H9 (cell line): ENCODE measurements around the gene OGFR. TPM values are rescaled to one million over a fixed set of nuclear protein-coding genes. Genes with fewer than 3 reads are reported as not detected.
A peak's percentile ranks its signal among the peaks of the same experiment; 100 is the strongest.

Experiments used
- DNase-seq: peaks from one replicate; pipeline ENCODE4 v3.0.0-alpha.2; 2017
- H2AFZ ChIP-seq: one replicate; pipeline ENCODE4 v1.6.1; 2013; ENCODE audit warnings: mild to moderate bottlenecking, low read length, control low read depth, moderate library complexity
- H2AK5ac ChIP-seq: 2 replicates; pipeline ENCODE4 v1.6.1; 2013; ENCODE audit warnings: low read length, control low read depth, mixed read lengths; ENCODE audit not compliant: insufficient read length
- H2BK120ac ChIP-seq: one replicate; pipeline ENCODE4 v1.6.1; 2013; ENCODE audit warnings: low read depth, mild to moderate bottlenecking, low read length, control low read depth, inconsistent platforms; ENCODE audit not compliant: poor library complexity, severe bottlenecking
- H2BK12ac ChIP-seq: 2 replicates; pipeline ENCODE4 v1.6.1; 2013; ENCODE audit warnings: low read length, control low read depth, mixed read lengths, low read depth; ENCODE audit not compliant: insufficient read length
- H2BK15ac ChIP-seq: 2 replicates; pipeline ENCODE4 v1.6.1; 2013; ENCODE audit warnings: low read depth, low read length, control low read depth
- H2BK20ac ChIP-seq: one replicate; pipeline ENCODE4 v1.6.1; 2013; ENCODE audit warnings: low read depth, mild to moderate bottlenecking, low read length, control low read depth, inconsistent platforms; ENCODE audit not compliant: poor library complexity, severe bottlenecking
- H2BK5ac ChIP-seq: 2 replicates; pipeline ENCODE4 v1.6.1; 2013; ENCODE audit warnings: low read length, control low read depth, mixed read lengths; ENCODE audit not compliant: insufficient read length
- H3K14ac ChIP-seq: 2 replicates; pipeline ENCODE4 v1.6.1; 2013; ENCODE audit warnings: low read length, control low read depth; ENCODE audit not compliant: insufficient read depth
- H3K18ac ChIP-seq: 2 replicates; pipeline ENCODE4 v1.6.1; 2013; ENCODE audit warnings: low read depth, mild to moderate bottlenecking, mixed read lengths, low read length, control low read depth; ENCODE audit not compliant: insufficient read length
- H3K23ac ChIP-seq: 2 replicates; pipeline ENCODE4 v1.6.1; 2013; ENCODE audit warnings: low read length, control low read depth, mixed read lengths, low read depth; ENCODE audit not compliant: insufficient read length
- H3K23me2 ChIP-seq: 2 replicates; pipeline ENCODE4 v1.6.1; 2013; ENCODE audit warnings: low read depth, mild to moderate bottlenecking, mixed read lengths, low read length, control low read depth; ENCODE audit not compliant: insufficient read length, poor library complexity, severe bottlenecking
- H3K27ac ChIP-seq: 2 replicates; pipeline ENCODE4 v1.5.1; 2013; ENCODE audit warnings: low read length, control low read depth, mixed read lengths, low read depth; ENCODE audit not compliant: insufficient read length
- H3K27me3 ChIP-seq: 2 replicates; pipeline ENCODE4 v1.6.1; 2013; ENCODE audit warnings: low read length, control low read depth, inconsistent platforms; ENCODE audit not compliant: insufficient read depth
- H3K4ac ChIP-seq: 2 replicates; pipeline ENCODE4 v1.6.1; 2013; ENCODE audit warnings: low read depth, mild to moderate bottlenecking, control low read depth, inconsistent platforms, low read length, moderate library complexity
- H3K4me1 ChIP-seq: 2 replicates; pipeline ENCODE4 v1.6.1; 2013; ENCODE audit warnings: low read length, control low read depth, inconsistent platforms; ENCODE audit not compliant: insufficient read depth
- H3K4me2 ChIP-seq: 2 replicates; pipeline ENCODE4 v1.6.1; 2013; ENCODE audit warnings: low read length, control low read depth, mixed read lengths; ENCODE audit not compliant: insufficient read length, insufficient read depth
- H3K56ac ChIP-seq: 2 replicates; pipeline ENCODE4 v1.6.1; 2013; ENCODE audit warnings: low read depth, mild to moderate bottlenecking, mixed read lengths, low read length, control low read depth; ENCODE audit not compliant: insufficient read length
- H3K79me1 ChIP-seq: 2 replicates; pipeline ENCODE4 v1.6.1; 2013; ENCODE audit warnings: low read depth, mild to moderate bottlenecking, moderate library complexity, low read length, control low read depth, inconsistent platforms; ENCODE audit not compliant: insufficient read depth, poor library complexity, severe bottlenecking
- H3K79me2 ChIP-seq: 2 replicates; pipeline ENCODE4 v1.6.1; 2013; ENCODE audit warnings: low read length, control low read depth, inconsistent platforms; ENCODE audit not compliant: insufficient read depth
- H3K9ac ChIP-seq: 2 replicates; pipeline ENCODE4 v1.6.1; 2013; ENCODE audit warnings: low read length, control low read depth, mixed read lengths; ENCODE audit not compliant: insufficient read length; ENCODE audit errors: extremely low read depth
- H3K9me3 ChIP-seq: one replicate; pipeline ENCODE4 v1.6.1; 2013; ENCODE audit warnings: low read depth, low read length, inconsistent platforms; ENCODE audit not compliant: control insufficient read depth
- H3T11ph ChIP-seq: one replicate; pipeline ENCODE4 v1.6.1; 2013; ENCODE audit warnings: mild to moderate bottlenecking, low read length, control low read depth, inconsistent platforms
- H4K20me1 ChIP-seq: one replicate; pipeline ENCODE4 v1.6.1; 2013; ENCODE audit not compliant: control insufficient read depth, insufficient read length, insufficient read depth
- H4K5ac ChIP-seq: 2 replicates; pipeline ENCODE4 v1.6.1; 2013; ENCODE audit warnings: low read depth, mild to moderate bottlenecking, mixed read lengths, low read length, control low read depth; ENCODE audit not compliant: insufficient read length
- H4K8ac ChIP-seq: replicated peaks from 2 replicates; pipeline ENCODE4 v1.6.1; 2013; ENCODE audit warnings: low read length, control low read depth, mixed read lengths, low read depth; ENCODE audit not compliant: insufficient read length
- H4K91ac ChIP-seq: 2 replicates; pipeline ENCODE4 v1.6.1; 2013; ENCODE audit warnings: low read depth, mild to moderate bottlenecking, moderate library complexity, mixed read lengths, low read length, control low read depth; ENCODE audit not compliant: insufficient read length
- H3K27ac Mint-ChIP-seq, 3 experiments: 2 replicates in 2 of 3; 3 replicates in 1 of 3; pipeline ENCODE4 v1.8.0; 2020 to 2021; ENCODE audit warnings: mixed read lengths in 3 of 3, mild to moderate bottlenecking in 1 of 3, moderate library complexity in 1 of 3
- H3K27me3 Mint-ChIP-seq: 2 replicates; pipeline ENCODE4 v1.8.0; 2021; ENCODE audit warnings: low read depth, mild to moderate bottlenecking, moderate library complexity, mixed read lengths
- H3K36me3 Mint-ChIP-seq, 3 experiments: 2 replicates in 2 of 3; 3 replicates in 1 of 3; pipeline ENCODE4 v1.8.0; 2020 to 2021; ENCODE audit warnings: low read depth in 3 of 3, mixed read lengths in 3 of 3; ENCODE audit not compliant: insufficient read depth in 1 of 3
- H3K4me1 Mint-ChIP-seq, 2 experiments: 2 replicates each; pipeline ENCODE4 v1.8.0; 2020; ENCODE audit warnings: mixed read lengths in 2 of 2
- H3K4me3 Mint-ChIP-seq, 2 experiments: 2 replicates in 1 of 2; 3 replicates in 1 of 2; pipeline ENCODE4 v1.8.0; 2020 to 2021; ENCODE audit warnings: mild to moderate bottlenecking in 2 of 2, mixed read lengths in 2 of 2, moderate library complexity in 1 of 2
- H3K9me3 Mint-ChIP-seq, 2 experiments: 2 replicates in 1 of 2; 3 replicates in 1 of 2; pipeline ENCODE4 v1.8.0; 2020; ENCODE audit warnings: mild to moderate bottlenecking in 2 of 2, mixed read lengths in 2 of 2, moderate library complexity in 1 of 2
- WGBS: extraction: QIAGEN DNeasy Blood & Tissue Kit; methylation state at CpG from one replicate; pipeline ENCODE4 v1.1.7; 2013; ENCODE audit warnings: missing lambda C conversion rate, low lambda C conversion rate, mixed read lengths; ENCODE audit not compliant: insufficient read length; ENCODE audit errors: extremely low coverage; 5-methylcytosine and 5-hydroxymethylcytosine counted together
- total RNA-seq: library from RNA; stranded (reverse); gene quantifications from 2 replicates; pipeline ENCODE4 v1.2.1, GENCODE V29; 2021
- TF ChIP-seq, protein P1 (sequence below): fragments of 200-600 bp; sonication (generic); conservative IDR thresholded peaks from 3 replicates; pipeline ENCODE4 v1.8.0; 2021; ENCODE audit warnings: antibody characterized with exemption, mild to moderate bottlenecking

Gene OGFR
- total RNA-seq, 1 experiment from 2014 or later, result 33.1 TPM

DNA sequence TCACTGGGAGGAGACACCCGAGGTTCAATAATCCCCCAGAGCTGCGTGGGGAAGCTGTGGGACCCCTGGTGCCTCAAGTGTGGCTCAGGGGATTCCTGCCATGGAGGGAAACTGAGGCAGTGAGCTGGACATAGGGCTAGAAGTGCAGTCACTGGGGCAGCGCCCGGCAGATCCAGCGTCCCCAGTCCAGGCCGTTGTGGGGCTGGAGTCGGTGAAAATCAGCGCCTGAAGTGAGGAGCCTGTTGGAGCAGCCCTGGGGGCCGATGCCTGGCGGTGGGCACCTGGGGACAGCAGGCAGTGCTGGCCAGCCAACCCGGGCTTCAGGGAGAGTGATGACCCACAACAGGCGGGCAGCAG is 10.1 kb downstream of the OGFR start:
- Histone ChIP-seq H4K8ac (no peak overlapping the region), H4K20me1 (no peaks in the 10 kb centered on the region), H3K4me2 (no peak overlapping the region), H3K9ac (no peak overlapping the region), H4K5ac (no peak overlapping the region), H3K14ac (no peak overlapping the region), H2BK120ac (no peak overlapping the region), H3K4me1 (no peaks in the 10 kb centered on the region), H3K79me2 (no peaks in the 10 kb centered on the region), H4K91ac (no peak overlapping the region), H3K4ac (no peak overlapping the region), H3K18ac (peak overlapping the region; percentile 2), H3K23ac (no peak overlapping the region), H3T11ph (no peak overlapping the region), H2BK5ac (no peak overlapping the region), H3K9me3 (no peaks in the 10 kb centered on the region), H2AFZ (no peak overlapping the region), H3K27ac (no peak overlapping the region), H2BK15ac (no peak overlapping the region), H3K27me3 (no peaks in the 10 kb centered on the region), H3K23me2 (peaks cover 16% of the 10 kb centered on the region), H3K79me1 (no peaks in the 10 kb centered on the region), H2BK12ac (no peak overlapping the region), H2BK20ac (no peak overlapping the region), H2AK5ac (no peak overlapping the region), H3K56ac (no peak overlapping the region)
- Mint-ChIP-seq H3K27ac (no peak overlapping the region; a peak in 1 of 7 replicates), H3K4me3 (0 out of 5 replicates have a peak overlapping the region, but pooled peaks of 1 of the 2 experiments have one; percentile 26), H3K36me3 (peaks cover 0 to 19% (median 15%) of the 10 kb centered on the region in 3 experiments; a peak in 5 of 7 replicates), H3K27me3 (peaks cover 5% of the 10 kb centered on the region), H3K9me3 (no peaks in the 10 kb centered on the region), H3K4me1 (peaks cover 12 to 14% of the 10 kb centered on the region in 2 experiments)
- TF ChIP-seq, protein P1, sequence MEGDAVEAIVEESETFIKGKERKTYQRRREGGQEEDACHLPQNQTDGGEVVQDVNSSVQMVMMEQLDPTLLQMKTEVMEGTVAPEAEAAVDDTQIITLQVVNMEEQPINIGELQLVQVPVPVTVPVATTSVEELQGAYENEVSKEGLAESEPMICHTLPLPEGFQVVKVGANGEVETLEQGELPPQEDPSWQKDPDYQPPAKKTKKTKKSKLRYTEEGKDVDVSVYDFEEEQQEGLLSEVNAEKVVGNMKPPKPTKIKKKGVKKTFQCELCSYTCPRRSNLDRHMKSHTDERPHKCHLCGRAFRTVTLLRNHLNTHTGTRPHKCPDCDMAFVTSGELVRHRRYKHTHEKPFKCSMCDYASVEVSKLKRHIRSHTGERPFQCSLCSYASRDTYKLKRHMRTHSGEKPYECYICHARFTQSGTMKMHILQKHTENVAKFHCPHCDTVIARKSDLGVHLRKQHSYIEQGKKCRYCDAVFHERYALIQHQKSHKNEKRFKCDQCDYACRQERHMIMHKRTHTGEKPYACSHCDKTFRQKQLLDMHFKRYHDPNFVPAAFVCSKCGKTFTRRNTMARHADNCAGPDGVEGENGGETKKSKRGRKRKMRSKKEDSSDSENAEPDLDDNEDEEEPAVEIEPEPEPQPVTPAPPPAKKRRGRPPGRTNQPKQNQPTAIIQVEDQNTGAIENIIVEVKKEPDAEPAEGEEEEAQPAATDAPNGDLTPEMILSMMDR, result no peak
- WGBS, result no CpG with 5 or more reads among the region's 12 CpGs
- DNase-seq, result no peak
